HG03039 (cell line): ENCODE measurements around the gene CYP24A1.
"Not testable (repeated sequence)": the region's sequence is repeated elsewhere in the genome, so short reads cannot be mapped to it uniquely, and the experiment has no call there.

Source experiments
- ATAC-seq: cut with Tn5 transposase; IDR thresholded peaks from one replicate; pipeline ENCODE4 v1.9.1; 2021; ENCODE audit warnings: mild to moderate bottlenecking, moderate library complexity; ENCODE audit not compliant: unreplicated experiment

CYP24A1 gene

DNA sequence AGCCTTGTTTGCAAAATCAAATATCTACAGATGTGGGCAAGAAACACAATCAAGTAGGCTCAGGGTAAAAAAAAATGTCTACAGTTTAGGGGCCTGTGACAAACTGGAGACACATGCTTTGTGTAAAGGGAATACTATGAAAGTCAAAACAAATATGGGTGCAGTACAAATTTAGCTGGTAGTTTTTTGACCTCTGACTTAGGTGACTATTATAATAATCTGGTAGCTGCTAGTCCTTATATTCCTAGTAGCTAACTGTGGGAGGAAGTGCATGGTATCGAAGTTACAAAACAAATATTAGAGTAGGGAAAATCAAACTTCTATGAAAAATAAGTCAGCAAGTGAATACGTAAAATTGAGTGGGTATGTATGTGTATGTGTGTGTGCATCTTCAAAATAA lies 35.4 kb downstream of the CYP24A1 start:
- ATAC-seq = no peak

DNA sequence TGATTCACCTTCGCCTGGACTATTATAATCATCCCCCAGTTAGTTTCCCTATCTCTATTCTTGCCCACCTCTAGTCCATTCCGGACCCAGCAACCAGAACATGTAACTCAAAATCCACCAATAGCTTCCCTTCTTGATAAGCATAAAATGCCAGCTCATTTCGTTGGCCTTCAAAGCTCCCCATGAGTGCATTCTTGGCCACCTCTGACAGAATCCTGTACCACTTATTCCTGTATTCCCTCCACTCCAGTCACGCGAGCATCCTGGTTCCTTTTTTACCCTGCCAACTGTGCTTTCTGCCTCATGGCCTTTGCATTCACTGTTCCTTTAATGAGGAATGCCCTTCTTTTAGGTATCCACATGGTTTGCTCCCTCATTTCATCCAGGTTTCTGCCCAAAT lies 36.7 kb downstream of the CYP24A1 start:
- ATAC-seq = no peak

DNA sequence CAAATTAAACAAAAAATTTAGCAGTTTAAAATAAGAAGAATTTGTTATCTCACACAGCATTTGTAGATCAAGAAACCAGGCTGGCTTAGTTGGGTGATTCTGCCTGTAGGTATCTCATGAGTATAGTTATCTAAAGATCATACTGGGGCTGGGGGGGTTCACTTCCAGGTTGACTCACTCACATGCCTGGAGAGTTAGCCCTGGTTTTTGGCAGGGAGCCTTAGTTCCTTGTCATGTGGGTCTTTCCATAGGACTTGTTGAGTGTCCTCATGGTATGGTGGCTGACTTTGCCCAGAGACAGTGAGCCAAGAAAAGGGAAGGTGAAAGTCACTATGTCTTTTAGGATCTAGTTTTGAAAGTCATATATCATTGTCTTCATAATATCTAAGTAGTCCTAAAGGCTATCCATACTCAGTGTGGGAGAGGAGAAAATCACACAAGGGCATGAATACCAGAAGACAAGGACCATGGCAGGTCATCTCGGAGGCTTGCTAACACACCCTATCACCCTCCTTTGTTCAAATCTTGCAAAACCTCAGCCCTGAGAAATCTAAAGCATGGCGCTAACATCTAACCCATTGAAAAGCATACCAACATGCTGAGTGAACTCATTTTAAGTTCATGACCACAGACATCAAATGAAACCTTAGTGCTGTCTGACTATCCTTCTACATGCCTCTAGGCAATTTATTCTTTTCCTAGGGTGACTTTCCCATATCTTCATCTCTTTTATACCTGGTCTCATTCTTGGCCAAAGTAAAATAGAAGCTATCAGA lies 39.2 kb downstream of the CYP24A1 start:
- no peak for ATAC-seq

- no peak for ATAC-seq
Measured at GRCh38 chr20:54133434-54134427, 40.1 kb downstream of the CYP24A1 start.

- no peak for ATAC-seq
Measured at GRCh38 chr20:54132612-54133433, 41.0 kb downstream of the CYP24A1 start.

DNA sequence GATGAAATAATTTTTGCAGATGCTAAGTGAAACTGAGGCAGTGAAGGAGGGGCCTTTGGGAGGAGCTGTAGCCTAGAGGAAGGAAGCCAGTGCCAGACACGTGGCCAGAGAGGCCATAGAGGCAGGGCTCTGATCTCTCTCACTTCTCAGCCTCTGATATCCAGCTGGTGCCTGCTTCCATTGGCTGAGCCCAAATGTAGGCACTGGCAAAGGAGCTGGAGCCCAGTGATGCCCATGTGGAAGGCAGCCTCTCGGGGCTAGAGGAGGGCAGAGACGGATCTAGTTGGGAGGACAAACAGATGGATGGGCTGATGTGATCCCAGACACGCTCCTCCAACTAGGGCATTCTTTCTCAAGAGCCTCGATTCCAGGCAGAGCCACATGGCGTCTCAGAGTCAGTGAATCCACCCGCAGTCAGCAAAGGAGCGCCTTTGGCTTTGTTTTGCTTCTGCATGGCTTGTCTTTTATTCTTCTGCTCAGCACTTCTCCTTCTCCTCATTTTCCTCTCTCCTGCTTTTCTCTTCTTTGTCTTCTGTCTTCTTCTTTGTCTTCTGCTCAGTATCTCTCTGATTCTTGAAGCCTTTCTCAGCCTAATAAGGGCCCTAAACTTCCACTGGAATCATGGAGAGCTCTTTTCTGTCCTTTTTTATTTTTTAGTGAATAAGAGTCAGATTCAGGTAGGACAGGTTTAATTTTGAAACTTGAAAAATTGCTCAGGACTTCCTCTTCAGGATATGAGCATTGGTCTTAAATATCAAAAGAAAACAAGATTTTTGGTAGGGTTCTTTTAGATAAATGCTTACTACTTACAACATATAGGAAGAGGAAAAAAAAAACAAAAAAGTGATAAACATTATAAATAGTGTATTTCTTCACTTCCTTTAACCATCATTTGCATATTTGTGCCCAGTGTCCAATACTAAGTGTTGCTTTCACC lies 41.8 kb downstream of the CYP24A1 start:
- no peak for ATAC-seq

DNA sequence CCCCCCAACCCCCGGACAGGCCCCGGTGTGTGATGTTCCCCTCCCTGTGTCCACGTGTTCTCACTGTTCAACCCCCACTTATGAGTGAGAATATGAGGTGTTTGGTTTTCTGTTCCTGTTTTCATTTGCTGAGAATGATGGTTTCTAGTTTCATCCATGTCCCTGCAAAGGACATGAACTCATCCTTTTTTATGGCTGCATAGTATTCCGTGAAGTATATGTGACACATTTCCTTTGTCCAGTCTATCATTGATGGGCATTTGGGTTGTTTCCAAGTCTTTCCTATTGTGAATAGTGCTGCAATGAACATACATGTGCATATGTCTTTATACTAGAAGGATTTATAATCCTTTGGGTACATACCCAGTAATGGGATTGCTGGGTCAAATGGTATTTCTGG lies 42.7 kb downstream of the CYP24A1 start:
- ATAC-seq = not testable (repeated sequence)

DNA sequence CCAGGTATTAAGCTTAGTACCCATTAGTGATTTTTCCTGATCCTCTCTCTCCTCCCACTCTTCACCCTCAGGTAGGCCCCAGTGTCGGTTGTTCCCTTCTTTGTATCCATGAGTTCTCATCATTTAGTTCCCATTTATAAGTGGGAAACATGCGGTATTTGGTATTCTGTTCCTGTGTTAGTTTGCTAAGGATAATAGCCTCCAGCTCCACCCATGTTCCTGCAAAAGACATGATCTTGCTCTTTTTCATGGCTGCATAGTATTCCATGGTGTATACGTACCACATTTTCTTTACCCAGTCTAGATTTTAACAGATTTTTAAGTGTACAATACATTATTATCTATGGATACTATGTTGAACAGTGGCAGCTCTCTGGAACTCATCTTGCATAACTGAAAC lies 44.4 kb downstream of the CYP24A1 start:
- no peak for ATAC-seq

DNA sequence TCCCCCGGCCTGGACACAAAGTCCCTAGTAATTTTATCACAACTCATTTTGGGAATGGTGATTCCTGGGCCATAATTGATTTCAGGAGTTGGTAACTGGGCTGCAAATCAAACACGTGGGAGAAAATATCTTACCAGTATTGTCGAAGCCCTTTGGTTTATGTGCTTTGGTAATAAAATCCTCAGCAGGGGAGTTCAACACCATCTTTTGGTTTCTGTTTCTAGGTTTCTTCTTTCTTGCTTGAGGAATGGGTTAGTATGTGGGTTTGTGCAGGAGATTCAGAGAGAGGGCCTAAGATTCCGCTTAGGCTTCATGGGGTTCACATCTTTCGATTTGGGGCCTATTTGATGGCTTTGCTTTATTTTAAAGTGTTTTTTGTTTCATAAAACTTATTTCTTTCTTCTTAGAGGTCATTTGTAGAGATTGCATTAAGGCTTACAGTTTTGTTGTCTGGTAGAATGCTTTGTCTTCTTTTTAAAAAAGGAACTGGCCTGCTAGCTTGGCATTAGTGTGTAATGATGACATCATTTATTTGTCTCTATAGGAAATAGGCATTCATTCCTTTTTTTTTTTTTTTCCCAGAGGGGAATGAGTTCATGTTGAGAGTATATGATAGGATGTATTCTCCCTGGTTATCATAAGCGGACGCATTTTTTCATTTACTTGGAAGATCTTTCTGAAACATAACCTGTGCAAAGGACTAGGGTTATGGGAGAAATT lies 45.8 kb downstream of the CYP24A1 start:
- ATAC-seq = no peak

- no peak for ATAC-seq
Measured at GRCh38 chr20:54126806-54127655, 46.8 kb downstream of the CYP24A1 start.

- ATAC-seq = not testable (repeated sequence)
Measured at GRCh38 chr20:54126328-54126727, 47.5 kb downstream of the CYP24A1 start.

- ATAC-seq = no peak
Measured at GRCh38 chr20:54123587-54124180, 50.1 kb downstream of the CYP24A1 start.

DNA sequence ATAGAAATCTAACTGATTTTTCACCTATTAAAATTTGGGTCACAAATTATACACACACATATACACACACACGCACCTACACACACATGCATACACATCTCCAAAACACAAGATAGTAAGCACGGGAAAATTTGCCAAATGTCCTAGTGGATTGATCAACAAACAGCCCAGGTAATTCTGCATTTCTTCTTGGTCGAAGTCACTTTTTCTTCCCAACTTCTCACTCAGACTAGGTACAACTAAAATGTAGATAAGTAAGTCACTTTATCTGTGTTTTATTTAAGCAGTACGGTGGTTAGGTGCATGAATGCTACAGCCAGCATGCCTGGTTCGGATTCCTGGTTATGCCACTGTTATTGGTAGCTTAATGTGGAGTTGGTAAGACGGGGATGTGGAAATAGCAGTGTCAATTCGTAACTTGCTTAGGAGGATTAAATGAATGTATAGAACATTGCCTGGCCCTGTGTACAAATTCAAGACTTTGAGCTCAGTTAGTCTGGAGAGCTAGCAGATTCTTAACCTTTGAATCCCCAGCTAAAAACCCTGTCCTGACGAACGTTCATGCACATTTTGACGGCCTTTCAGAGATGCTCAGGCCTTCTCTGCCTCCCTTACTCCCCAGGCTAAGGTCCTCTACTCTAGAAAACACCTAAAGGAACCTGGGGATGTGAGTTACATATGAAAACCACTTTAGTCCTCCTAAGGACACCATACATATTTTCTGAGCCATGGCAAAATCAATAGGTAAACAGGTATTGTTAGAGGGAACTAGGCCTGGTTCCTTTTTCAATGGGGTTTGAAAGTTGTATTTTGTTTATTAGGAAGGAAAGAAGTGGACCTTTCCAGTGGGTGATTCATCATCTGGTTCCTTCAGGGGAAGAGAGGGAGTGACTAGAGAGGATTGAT lies 50.9 kb downstream of the CYP24A1 start:
- no peak for ATAC-seq

GRCh38 chr20:54122189-54122588 lies 51.6 kb downstream of the CYP24A1 start:
- no peak for ATAC-seq

DNA sequence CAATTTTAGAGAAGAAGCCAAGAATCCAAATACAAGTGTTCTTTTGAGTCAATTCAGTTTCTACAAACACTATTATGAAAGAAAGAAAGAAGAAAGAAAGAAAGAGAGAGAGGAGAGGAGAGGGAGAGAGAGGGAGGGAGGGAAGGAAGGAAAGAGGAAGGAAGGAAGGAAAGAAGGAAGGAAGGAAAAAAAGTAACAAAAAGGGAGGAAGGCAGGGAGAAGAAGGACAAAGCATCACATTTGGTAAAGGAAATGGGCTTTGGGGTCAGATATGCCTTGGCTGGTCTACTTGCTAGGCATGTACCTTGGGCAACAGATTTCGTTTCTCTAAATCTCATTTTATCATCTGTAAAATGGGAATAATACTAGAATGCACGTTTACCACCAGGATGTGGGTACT lies 54.0 kb downstream of the CYP24A1 start:
- ATAC-seq = no peak

DNA sequence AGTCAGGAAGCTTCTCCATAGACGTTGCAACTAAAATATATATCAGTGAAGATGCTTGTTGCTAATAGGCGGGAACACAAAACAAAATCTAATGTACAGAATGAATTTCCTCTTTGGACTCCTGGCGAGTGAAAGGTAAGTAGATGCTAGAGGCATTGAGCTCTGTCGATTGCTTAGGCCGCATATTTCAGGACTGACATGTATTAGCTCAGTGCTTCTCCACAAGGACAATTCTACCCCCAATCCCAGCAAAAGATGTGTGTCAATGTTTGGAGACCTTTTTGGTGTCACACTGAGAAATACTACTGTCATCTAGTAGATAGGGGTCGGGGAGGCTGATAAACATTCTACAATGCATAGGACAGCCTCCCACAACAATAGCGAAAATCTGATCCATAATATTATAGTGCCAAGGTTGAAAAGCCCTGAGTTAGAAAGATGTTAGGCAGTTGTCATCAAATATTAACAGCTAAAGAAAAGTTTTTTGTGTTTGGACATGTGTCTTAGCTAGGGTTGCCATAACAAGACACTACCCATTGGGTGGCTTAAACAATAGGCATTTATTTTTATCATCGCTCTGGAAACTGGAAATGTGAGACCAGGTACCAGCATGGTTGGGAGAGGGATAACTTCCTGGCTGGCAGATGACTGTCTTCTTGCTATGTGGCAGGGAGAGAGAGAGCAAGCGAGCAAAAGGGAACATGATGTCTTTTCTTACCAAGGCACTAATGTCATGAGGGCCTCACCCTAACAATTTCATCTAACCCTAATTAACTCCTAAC lies 55.4 kb downstream of the CYP24A1 start:
- no peak for ATAC-seq
